Mesenchymal stem cell (in vitro differentiated cells and primary cell): ENCODE measurements around the gene ARHGAP24.
A peak's percentile ranks its signal among the peaks of the same experiment; 100 is the strongest.

Source experiments
- DNase-seq: peaks from one replicate; pipeline ENCODE4 v3.0.0-alpha.2; 2013
- H2AFZ ChIP-seq: one replicate; pipeline ENCODE4 v1.6.1; 2013; ENCODE audit warnings: low read depth, mild to moderate bottlenecking, control low read depth, inconsistent platforms, low read length, moderate library complexity
- H2AK5ac ChIP-seq: 2 replicates; pipeline ENCODE4 v1.6.1; 2013; ENCODE audit warnings: low read length, moderate library complexity, mild to moderate bottlenecking, inconsistent platforms; ENCODE audit not compliant: severe bottlenecking
- H2BK120ac ChIP-seq: one replicate; pipeline ENCODE4 v1.6.1; 2013; ENCODE audit warnings: low read depth, mild to moderate bottlenecking, inconsistent platforms, low read length, moderate library complexity
- H2BK12ac ChIP-seq, 2 experiments: one replicate each; pipeline ENCODE4 v1.6.1; 2013; ENCODE audit warnings: inconsistent platforms in 2 of 2, low read length in 2 of 2, mild to moderate bottlenecking in 2 of 2, moderate library complexity in 2 of 2, control low read depth in 1 of 2
- H2BK15ac ChIP-seq: one replicate; pipeline ENCODE4 v1.6.1; 2013; ENCODE audit warnings: mild to moderate bottlenecking, low read depth, inconsistent platforms; ENCODE audit not compliant: poor library complexity, severe bottlenecking
- H2BK5ac ChIP-seq: 2 replicates; pipeline ENCODE4 v1.6.1; 2013; ENCODE audit warnings: low read depth, mild to moderate bottlenecking, low read length, control low read depth, inconsistent platforms; ENCODE audit not compliant: poor library complexity, severe bottlenecking
- H3K14ac ChIP-seq, 2 experiments: one replicate each; pipeline ENCODE4 v1.6.1; 2013; ENCODE audit warnings: inconsistent platforms in 2 of 2, low read length in 2 of 2, control low read depth in 1 of 2, mild to moderate bottlenecking in 1 of 2, moderate library complexity in 1 of 2
- H3K18ac ChIP-seq, 2 experiments: one replicate each; pipeline ENCODE4 v1.6.1; 2013; ENCODE audit warnings: inconsistent platforms in 2 of 2, low read length in 2 of 2, control low read depth in 1 of 2, low read depth in 1 of 2, mild to moderate bottlenecking in 1 of 2
- H3K23ac ChIP-seq, 2 experiments: one replicate each; pipeline ENCODE4 v1.6.1; 2013; ENCODE audit warnings: inconsistent platforms in 2 of 2, low read length in 2 of 2, mild to moderate bottlenecking in 2 of 2, moderate library complexity in 2 of 2, control low read depth in 1 of 2
- H3K27ac ChIP-seq: 2 replicates; pipeline ENCODE4 v1.5.1; 2013; ENCODE audit warnings: mild to moderate bottlenecking, moderate library complexity, low read length, control low read depth, inconsistent platforms; ENCODE audit not compliant: poor library complexity, severe bottlenecking
- H3K27me3 ChIP-seq, 2 experiments: 2 replicates each; pipeline versions ENCODE4 v1.6.1 to v1.7.0; 2013; ENCODE audit warnings: low read length in 2 of 2, mild to moderate bottlenecking in 2 of 2, moderate library complexity in 2 of 2, control low read depth in 1 of 2, inconsistent platforms in 1 of 2; ENCODE audit not compliant: control insufficient read depth in 1 of 2, insufficient read depth in 1 of 2
- H3K36me3 ChIP-seq, 2 experiments: 2 replicates each; pipeline versions ENCODE4 v1.6.1 to v1.7.0; 2013; ENCODE audit warnings: low read length in 2 of 2, control low read depth in 1 of 2, inconsistent platforms in 1 of 2, low read depth in 1 of 2, mild to moderate bottlenecking in 1 of 2; ENCODE audit not compliant: insufficient read depth in 2 of 2, control insufficient read depth in 1 of 2
- H3K4ac ChIP-seq, 2 experiments: one replicate each; pipeline ENCODE4 v1.6.1; 2013; ENCODE audit warnings: inconsistent platforms in 2 of 2, low read length in 2 of 2, mild to moderate bottlenecking in 2 of 2, moderate library complexity in 2 of 2, control low read depth in 1 of 2, low read depth in 1 of 2
- H3K4me1 ChIP-seq: 2 replicates; pipeline ENCODE4 v1.6.1; 2013; ENCODE audit warnings: low read depth, low read length, control low read depth; ENCODE audit not compliant: control insufficient read depth, insufficient read depth
- H3K4me2 ChIP-seq: 2 replicates; pipeline ENCODE4 v1.6.1; 2013; ENCODE audit warnings: low read length, mild to moderate bottlenecking, inconsistent platforms; ENCODE audit not compliant: poor library complexity, severe bottlenecking
- H3K4me3 ChIP-seq, 2 experiments: 2 replicates each; pipeline versions ENCODE4 v1.5.1 to v1.7.0; 2013; ENCODE audit warnings: low read length in 2 of 2, mild to moderate bottlenecking in 2 of 2, control low read depth in 1 of 2, low read depth in 1 of 2; ENCODE audit not compliant: insufficient read depth in 1 of 2
- H3K79me1 ChIP-seq: replicated peaks from 2 replicates; pipeline ENCODE4 v1.6.1; 2013; ENCODE audit warnings: mild to moderate bottlenecking, control low read depth, low read length, inconsistent platforms; ENCODE audit not compliant: poor library complexity, severe bottlenecking
- H3K9ac ChIP-seq: 2 replicates; pipeline ENCODE4 v1.7.0; 2013; ENCODE audit warnings: mild to moderate bottlenecking, low read length, moderate library complexity
- H3K9me3 ChIP-seq: 2 replicates; pipeline ENCODE4 v1.7.0; 2013; ENCODE audit warnings: mild to moderate bottlenecking, low read length; ENCODE audit not compliant: control insufficient read depth
- H4K8ac ChIP-seq: one replicate; pipeline ENCODE4 v1.6.1; 2013; ENCODE audit warnings: inconsistent platforms, mild to moderate bottlenecking, low read length, moderate library complexity
- H4K91ac ChIP-seq: one replicate; pipeline ENCODE4 v1.6.1; 2013; ENCODE audit warnings: mild to moderate bottlenecking, low read length, inconsistent platforms
- WGBS: methylation state at CpG from one replicate; pipeline ENCODE4 v1.1.7; 2013; ENCODE audit warnings: mixed read lengths; 5-methylcytosine and 5-hydroxymethylcytosine counted together

Gene ARHGAP24

DNA sequence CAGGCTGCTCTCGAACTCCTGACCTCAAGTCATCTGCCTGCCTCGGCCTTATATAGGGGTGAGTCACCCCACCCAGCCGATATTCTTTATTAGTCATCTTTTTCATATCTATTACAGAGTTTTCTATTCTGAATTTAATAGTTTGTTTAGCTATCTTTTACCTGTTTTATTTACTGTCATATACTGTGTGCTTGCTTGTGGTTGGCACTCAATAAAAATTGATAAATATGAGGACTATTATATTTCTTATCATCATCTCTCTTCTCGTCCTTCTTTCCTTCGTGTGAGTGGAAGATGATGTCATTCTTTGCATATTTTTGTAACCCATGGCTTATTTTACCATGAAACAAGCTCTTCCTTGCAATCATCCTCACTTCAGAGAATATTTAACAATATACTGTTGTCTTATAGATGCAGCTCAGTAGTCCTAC lies 265.5 kb downstream of the ARHGAP24 start:
- 27% methylated on average over 3 of the region's 5 CpGs for WGBS
- no peak overlapping the region for H3K23ac ChIP-seq

DNA sequence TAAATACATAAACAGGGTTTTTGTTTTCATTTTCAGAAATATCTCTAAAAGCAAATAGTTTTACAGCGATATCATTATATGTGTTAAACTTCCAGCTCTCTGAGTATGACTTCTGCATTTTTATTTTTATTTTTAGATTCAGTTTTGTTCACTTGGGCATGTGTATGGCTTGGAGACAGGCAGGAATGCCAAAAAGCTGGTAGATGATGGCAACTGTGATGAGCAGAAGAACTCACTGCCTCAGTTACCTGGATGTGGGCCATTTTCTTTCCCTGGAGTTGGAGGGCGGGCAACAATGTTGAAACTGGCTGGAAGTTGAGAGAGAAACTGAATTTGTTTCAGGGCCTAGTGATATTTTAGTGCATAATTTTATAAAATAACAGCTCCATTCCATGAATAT lies 266.4 kb downstream of the ARHGAP24 start:
- H3K4me3 ChIP-seq = no peak overlapping the region
- H3K79me1 ChIP-seq = no peaks in the 10 kb centered on the region
- no peaks in the 10 kb centered on the region for H3K36me3 ChIP-seq
- no peak overlapping the region for H2BK120ac ChIP-seq
- no peak overlapping the region for H3K23ac ChIP-seq
- H4K91ac ChIP-seq = no peak overlapping the region
- H4K8ac ChIP-seq = peak overlapping the region; percentile 19
- no peak overlapping the region for H2AK5ac ChIP-seq
- H2BK12ac ChIP-seq = peak overlapping the region; percentile 72 to 75
- H3K18ac ChIP-seq = peak overlapping the region in 1 of 2 experiments; percentile 52
- H2BK5ac ChIP-seq = no peak overlapping the region
- H3K9me3 ChIP-seq = no peaks in the 10 kb centered on the region
- H3K9ac ChIP-seq = peak overlapping the region; percentile 74
- H2AFZ ChIP-seq = no peak overlapping the region
- H3K4me2 ChIP-seq = no peak overlapping the region
- H3K27me3 ChIP-seq = no peaks in the 10 kb centered on the region
- peak overlapping the region; percentile 44 for H2BK15ac ChIP-seq
- no peak for DNase-seq
- no peak overlapping the region for H3K14ac ChIP-seq
- peaks cover 1% of the 10 kb centered on the region for H3K4me1 ChIP-seq
- no CpG with 5 or more reads among the region's 2 CpGs for WGBS
- no peak overlapping the region for H3K27ac ChIP-seq
- H3K4ac ChIP-seq = peak overlapping the region in 1 of 2 experiments; percentile 51

More for the DNA sequence above, 265.5 kb downstream of the ARHGAP24 start:
- Histone ChIP-seq H3K4ac (no peak overlapping the region), H3K79me1 (no peaks in the 10 kb centered on the region), H4K8ac (no peak overlapping the region), H2BK15ac (no peak overlapping the region), H2BK12ac (no peak overlapping the region), H3K9ac (peak overlapping the region; percentile 74), H3K9me3 (no peaks in the 10 kb centered on the region), H3K27me3 (no peaks in the 10 kb centered on the region), H3K4me3 (no peak overlapping the region), H3K4me1 (peaks cover 1% of the 10 kb centered on the region), H3K27ac (no peak overlapping the region), H3K4me2 (no peak overlapping the region), H3K18ac (no peak overlapping the region), H2BK120ac (no peak overlapping the region), H3K14ac (no peak overlapping the region), H3K36me3 (no peaks in the 10 kb centered on the region), H4K91ac (no peak overlapping the region), H2AFZ (no peak overlapping the region), H2BK5ac (no peak overlapping the region), H2AK5ac (no peak overlapping the region)
- DNase-seq = peak; percentile 52

- Histone ChIP-seq H3K9ac (peak overlapping the region; percentile 88), H3K36me3 (no peaks in the 10 kb centered on the region), H3K4me1 (peaks cover 1% of the 10 kb centered on the region), H3K27ac (no peak overlapping the region), H3K9me3 (no peaks in the 10 kb centered on the region), H4K91ac (peak overlapping the region; percentile 36), H2BK5ac (no peak overlapping the region), H3K4ac (peak overlapping the region in 1 of 2 experiments; percentile 28), H4K8ac (peak overlapping the region; percentile 23), H2BK120ac (no peak overlapping the region), H2BK15ac (no peak overlapping the region), H2BK12ac (peak overlapping the region; percentile 79 to 97), H3K4me2 (no peak overlapping the region), H3K27me3 (no peaks in the 10 kb centered on the region), H3K18ac (peak overlapping the region in 1 of 2 experiments; percentile 68), H3K4me3 (no peak overlapping the region), H3K14ac (no peak overlapping the region), H2AK5ac (no peak overlapping the region), H2AFZ (no peak overlapping the region), H3K23ac (no peak overlapping the region), H3K79me1 (no peaks in the 10 kb centered on the region)
- no peak for DNase-seq
- 99% methylated on average over 5 of the region's 5 CpGs for WGBS
Observed at GRCh38 chr4:85741921-85742591, 267.1 kb downstream of the ARHGAP24 start.

- no peak overlapping the region for H4K91ac ChIP-seq
Observed at GRCh38 chr4:85744950-85745349, 270.0 kb downstream of the ARHGAP24 start.

More at GRCh38 chr4:85744950-85745349, 270.0 kb downstream of the ARHGAP24 start:
- Histone ChIP-seq H3K14ac (no peak overlapping the region), H2BK120ac (no peak overlapping the region), H3K4me1 (peaks cover 1% of the 10 kb centered on the region), H3K4me3 (no peak overlapping the region), H3K27ac (no peak overlapping the region), H3K4me2 (no peak overlapping the region), H3K4ac (no peak overlapping the region), H2BK12ac (no peak overlapping the region), H3K9ac (no peak overlapping the region), H3K18ac (no peak overlapping the region), H2BK5ac (no peak overlapping the region), H3K23ac (no peak overlapping the region), H3K79me1 (no peaks in the 10 kb centered on the region), H2BK15ac (no peak overlapping the region), H3K27me3 (no peaks in the 10 kb centered on the region), H4K8ac (no peak overlapping the region), H3K36me3 (no peaks in the 10 kb centered on the region), H3K9me3 (no peaks in the 10 kb centered on the region), H2AK5ac (no peak overlapping the region), H2AFZ (no peak overlapping the region)
- DNase-seq = peak; percentile 88
- 4% methylated on average over 3 of the region's 6 CpGs for WGBS
